SIG-M5 treated with dmso at 0.1 percent for 504 hours (cell line): ENCODE data around the gene PAX8.
A peak's percentile ranks its signal among the peaks of the same experiment; 100 is the strongest.

Experiments used
- DNase-seq: peaks from one replicate; lab custom pipeline; 2025; ENCODE audit not compliant: unreplicated experiment; lab: John Stamatoyannopoulos, UW

Gene PAX8

DNA sequence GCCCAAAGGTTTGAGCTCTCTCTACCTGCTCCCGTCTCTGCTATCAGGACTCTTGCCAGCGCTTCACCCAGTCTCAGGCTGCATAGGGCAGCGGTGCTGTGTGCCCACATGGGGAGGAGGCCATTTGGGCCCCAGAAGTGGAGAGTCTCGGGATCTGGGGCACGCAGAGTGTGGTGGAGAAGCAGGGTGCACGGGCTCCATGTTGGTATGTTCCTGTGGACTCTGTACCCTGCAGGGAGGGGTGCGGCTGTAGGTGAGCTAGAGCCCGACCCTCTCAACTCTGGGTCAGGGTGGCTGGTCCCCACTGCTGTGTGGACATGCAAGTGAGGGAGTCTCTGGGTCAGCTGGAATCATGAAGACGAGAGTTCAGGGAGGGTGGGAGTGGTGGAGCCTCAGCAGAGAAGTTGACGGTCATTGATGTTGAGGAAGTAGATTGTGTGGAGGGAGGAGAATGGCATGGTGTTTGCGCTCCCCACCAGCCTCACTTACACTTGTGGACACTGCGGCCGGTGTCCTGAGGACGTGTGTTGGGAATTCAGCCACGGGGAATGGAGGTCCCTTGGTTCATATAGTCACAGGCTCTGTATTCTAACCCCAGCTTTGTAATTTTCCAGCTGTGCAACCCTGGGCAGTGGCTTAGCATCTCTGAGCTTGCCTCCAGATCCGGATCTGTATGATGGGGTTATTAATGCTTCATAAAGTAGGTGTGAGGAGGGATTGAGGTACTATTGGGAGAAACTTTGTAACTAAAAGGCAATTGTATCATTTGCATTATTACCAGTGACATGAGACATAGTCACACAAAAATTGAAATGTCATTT is 105.8 kb downstream of the PAX8 start:
- no peak for DNase-seq

DNA sequence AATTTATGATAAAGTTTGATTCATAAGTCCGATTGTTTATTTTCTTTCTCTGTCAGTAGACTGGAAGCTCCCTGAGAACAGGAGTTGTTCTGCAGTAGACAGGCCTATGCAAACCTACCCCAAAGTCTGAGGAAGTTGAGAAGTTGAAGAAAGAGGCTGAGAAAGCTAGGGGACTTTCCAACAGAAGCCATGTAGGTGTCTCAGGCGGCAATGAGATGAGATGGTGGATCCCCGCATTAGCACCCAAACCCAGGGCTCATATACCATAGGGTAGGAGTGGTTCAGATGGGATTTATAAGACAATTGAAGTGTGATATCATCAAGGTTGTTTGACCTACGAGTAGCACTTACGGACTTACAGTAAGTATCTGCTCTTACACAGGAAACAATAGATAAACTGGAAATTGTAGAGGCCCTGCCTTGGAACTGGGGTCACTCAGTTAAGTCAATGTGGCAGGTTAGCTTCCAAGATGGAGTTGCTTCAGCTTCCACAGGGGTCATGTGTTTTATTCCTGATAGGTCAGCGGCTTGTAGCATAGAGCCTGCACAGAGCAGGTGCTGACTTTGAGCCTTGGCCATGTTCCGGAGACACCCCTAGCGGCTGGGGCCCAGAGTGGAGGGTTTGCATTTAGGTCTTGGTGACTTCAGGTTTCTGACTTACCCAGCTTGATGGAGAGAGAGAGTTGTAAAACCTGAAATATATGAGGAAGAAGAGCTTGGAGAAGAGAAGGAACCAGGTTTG is 107.2 kb downstream of the PAX8 start:
- no peak for DNase-seq

DNA sequence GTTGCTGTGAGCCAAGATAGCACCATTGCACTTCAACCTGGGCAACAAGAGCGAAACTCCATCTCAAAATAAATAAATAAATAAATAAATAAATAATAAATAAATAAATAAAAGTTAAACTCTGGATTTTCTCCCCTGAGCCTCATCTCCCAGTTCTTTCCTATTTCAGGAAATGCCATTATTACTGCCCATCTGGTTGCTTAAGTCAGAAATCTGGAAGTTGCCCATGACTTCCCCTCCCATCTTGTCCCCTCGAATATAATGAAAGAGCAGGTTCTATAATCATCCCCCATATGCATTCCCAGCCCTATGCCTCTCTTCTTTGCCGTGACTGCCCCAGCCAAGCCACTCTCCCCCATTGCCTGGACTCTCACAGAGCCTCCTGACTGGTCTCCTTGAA is 109.1 kb downstream of the PAX8 start:
- DNase-seq, result no peak

DNA sequence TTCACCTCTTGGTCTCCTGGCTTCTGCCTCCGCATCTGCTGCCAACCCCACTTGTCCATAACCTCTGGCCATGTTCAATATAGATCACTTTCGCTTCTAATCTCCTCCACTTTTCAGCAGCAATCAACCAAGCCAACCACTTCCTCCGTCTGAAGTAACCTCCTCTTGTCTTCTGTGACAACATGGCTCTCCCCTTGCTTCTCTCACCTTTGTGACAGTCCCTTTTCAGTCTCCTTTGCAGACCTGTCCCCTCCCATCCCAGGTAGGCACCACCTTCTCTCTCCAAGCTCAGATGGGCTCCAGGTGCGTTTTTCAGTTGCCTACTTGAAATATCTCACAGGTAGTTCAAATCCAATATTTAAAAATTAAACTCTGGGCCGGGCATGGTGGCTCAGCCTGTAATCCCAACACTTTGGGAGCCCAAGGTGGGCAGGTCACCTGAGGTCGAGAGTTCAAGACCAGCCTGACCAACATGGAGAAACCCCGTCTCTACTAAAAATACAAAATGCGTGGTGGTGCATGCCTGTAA is 109.7 kb downstream of the PAX8 start:
- no peak for DNase-seq

DNA sequence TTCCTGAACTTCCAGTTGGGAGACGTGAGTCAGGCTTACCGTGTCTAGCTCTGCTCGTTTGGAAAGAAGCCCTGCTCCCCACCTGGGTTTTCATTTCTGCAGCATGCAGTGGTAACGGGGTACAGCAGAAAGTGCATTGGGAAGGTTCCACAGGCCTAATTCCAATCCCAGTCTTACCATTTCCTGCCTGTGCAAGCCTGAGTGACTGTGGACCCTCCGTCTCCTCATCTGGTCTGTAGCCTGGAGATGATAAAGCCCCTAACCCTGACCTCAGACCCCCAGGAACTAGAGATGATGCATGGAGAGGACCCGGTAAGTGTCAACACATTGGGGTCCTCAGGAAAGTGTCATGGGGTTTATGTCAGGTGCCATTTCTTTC is 110.8 kb downstream of the PAX8 start:
- no peak for DNase-seq

DNA sequence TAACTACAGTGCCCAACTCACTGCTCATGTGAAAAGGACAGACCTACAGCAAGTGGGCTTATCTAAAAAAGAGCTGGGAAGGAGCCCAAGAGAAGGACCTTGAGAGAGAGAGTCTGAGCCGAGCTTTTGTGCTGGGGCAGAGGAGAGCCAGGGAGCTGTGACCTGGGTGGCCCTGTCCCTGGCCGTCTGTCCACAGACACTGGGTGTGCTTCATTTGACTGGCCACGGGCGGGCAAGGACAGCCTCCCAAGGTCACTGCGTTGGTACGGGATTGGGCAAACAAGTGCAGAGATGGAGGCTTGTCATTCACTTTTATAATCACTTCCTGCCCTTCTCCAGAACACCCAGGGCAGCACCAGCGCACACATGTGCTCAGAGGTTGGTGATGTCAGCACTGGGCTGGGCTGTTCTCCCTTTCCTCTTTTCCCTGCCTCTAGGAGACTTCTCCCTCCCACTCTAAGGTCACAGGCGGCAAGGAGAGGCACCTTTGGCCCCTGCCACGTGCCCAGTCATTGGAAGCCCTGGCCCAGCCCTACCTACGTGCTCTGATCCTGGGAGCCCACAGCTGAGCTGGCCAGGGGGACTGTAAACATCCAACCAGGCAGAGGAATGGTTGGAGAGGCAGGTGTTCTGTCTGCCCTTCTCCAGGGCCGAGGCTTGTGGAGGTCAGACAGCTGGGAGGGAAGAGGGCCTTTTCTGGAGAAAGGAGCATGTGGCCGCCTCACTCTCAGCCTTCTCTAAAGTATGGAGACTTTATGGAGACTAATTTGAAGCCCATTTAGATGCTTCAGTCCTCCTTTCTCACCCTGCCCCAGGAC is 111.4 kb downstream of the PAX8 start:
- peak; percentile 28 for DNase-seq

DNA sequence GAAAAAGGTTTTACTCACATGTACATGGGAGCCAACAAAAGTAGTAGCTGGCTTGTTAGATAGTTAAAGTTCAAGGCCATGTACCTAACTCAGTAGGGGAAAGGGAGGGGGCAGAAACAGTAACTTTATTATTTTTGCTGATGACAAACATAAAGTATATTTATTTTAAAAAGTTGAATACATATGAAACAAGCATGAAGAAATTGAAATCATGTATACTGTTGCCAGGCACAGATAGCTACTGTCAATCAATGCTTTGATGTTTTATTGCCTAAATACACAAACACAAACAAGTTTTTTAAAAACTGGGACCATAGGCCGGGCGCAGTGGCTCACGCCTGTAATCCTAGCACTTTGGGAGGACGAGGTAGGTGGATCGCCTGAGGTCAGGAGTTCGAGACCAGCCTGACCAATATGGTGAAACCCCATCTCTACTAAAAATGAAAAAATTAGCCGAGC is 112.5 kb downstream of the PAX8 start:
- no peak for DNase-seq
